Lower leg skin (tissue), 4 donors: ENCODE data around the gene CLEC2D. TPM values are rescaled to one million over a fixed set of nuclear protein-coding genes. Genes with fewer than 3 reads are reported as not detected.

Experiments
- DNase-seq, 2 donors: peaks; one replicate each; pipeline ENCODE4 v3.0.0-alpha.2; 2019; ENCODE audit warnings: low spot score in 2 of 2
- H3K4me3 ChIP-seq: fragments of 200-600 bp; sonication (generic); 2 replicates; pipeline ENCODE4 v1.5.1; 2017; ENCODE audit warnings: mild to moderate bottlenecking, low read depth; ENCODE audit not compliant: poor library complexity, severe bottlenecking
- POLR2A ChIP-seq, 2 donors: fragments of 450-650 bp; IDR thresholded peaks; one replicate each; pipeline ENCODE4 v1.6.1; 2016 to 2017; ENCODE audit warnings: antibody characterized with exemption in 2 of 2, mild to moderate bottlenecking in 1 of 2, moderate library complexity in 1 of 2
- WGBS, 2 donors: methylation state at CpG; one replicate each; pipeline ENCODE4 v1.1.5; 2018; 5-methylcytosine and 5-hydroxymethylcytosine counted together
- intact Hi-C: fragments of 100-400 bp; cut with DNase I; formaldehyde crosslinking; loops from one replicate; pipeline ENCODE4 v1.15.0; 2023; ENCODE audit warnings: low total_unique reads
- total RNA-seq, 4 donors: library from RNA; depleted of rRNA; stranded (reverse); fragments of >200 nt; gene quantifications; one replicate each; pipeline ENCODE4 v1.1.0, GENCODE V29; 2016
- TF ChIP-seq, protein P1 (sequence below), 3 donors: fragments of 450-650 bp; IDR thresholded peaks; one replicate each; pipeline ENCODE4 v1.5.1; 2016; ENCODE audit warnings: antibody characterized with exemption in 3 of 3, mild to moderate bottlenecking in 3 of 3, moderate library complexity in 2 of 3

Gene CLEC2D
- total RNA-seq, 4 donors from 2014 or later, result 1.6 to 7.8 (median 2.5) TPM

DNA sequence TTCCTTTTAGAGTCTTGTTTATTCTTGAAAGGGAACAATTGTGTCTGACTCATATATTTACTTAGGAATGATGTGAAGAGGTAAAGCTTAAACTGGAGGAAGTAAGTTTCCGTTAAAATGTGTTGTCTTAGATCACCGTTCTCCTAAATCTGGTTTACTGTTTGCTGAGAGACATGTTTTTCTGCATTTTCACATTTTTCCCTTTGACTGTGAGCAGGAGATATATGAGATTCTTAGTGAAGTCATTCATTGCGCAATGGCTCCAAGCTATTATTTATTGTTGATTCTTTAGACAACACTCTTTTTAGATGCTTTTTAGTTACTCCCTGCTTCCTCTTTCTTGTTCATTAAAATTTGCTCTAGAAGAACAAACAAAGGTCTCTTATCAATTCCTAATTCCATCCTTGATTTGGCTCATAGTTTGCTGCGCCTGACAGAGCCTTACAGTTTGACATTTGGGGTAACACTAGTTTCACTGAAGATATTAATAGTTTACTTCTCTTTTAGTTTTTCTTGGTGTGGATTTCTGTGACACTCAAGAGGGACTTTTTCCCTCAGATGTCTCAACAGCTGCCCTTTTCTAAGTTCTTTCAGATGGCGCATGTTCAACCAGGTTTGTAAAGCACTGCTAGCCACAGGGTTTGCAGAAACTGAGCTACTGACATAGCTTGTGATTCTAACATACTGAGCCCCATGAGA, 52.0 kb downstream of the CLEC2D start:
- no peak for DNase-seq
- intact Hi-C loops, result no loop called here
- TF ChIP-seq, protein P1, sequence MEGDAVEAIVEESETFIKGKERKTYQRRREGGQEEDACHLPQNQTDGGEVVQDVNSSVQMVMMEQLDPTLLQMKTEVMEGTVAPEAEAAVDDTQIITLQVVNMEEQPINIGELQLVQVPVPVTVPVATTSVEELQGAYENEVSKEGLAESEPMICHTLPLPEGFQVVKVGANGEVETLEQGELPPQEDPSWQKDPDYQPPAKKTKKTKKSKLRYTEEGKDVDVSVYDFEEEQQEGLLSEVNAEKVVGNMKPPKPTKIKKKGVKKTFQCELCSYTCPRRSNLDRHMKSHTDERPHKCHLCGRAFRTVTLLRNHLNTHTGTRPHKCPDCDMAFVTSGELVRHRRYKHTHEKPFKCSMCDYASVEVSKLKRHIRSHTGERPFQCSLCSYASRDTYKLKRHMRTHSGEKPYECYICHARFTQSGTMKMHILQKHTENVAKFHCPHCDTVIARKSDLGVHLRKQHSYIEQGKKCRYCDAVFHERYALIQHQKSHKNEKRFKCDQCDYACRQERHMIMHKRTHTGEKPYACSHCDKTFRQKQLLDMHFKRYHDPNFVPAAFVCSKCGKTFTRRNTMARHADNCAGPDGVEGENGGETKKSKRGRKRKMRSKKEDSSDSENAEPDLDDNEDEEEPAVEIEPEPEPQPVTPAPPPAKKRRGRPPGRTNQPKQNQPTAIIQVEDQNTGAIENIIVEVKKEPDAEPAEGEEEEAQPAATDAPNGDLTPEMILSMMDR (IDR thresholded peaks at IDR 0.05), result no peak
- TF ChIP-seq POLR2A (IDR thresholded peaks at IDR 0.05), result no peak
- H3K4me3 ChIP-seq, result no peak overlapping the region
- 68 to 69% methylated on average over 5 of the region's 5 CpGs for WGBS, 2 donors

DNA sequence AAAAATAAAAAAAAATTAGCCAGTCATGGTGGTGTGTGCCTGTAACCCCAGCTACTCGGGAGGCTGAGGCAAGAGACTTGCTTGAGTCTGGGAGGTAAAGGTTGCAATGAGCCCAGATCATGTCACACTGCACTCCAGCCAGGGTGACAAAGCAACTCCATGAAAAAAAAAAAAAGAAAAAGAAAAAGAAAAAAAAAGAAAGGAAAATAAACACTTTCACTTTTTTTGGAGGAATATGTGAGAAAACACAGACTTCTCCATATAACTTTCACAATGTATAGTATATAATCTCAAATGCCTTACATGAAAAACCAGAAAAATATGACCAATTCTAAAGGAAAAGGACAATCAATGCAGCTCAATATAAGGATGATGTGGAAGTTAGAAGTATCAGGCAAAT, 54.5 kb downstream of the CLEC2D start:
- TF ChIP-seq, protein P1 (IDR thresholded peaks at IDR 0.05), result no peak
- no peak for TF ChIP-seq POLR2A (IDR thresholded peaks at IDR 0.05)
- H3K4me3 ChIP-seq, result no peak overlapping the region
- intact Hi-C loops, result no loop called here
- DNase-seq, result no peak
- WGBS, 2 donors, result 93 to 100% methylated on average over 1 of the region's 1 CpG

DNA sequence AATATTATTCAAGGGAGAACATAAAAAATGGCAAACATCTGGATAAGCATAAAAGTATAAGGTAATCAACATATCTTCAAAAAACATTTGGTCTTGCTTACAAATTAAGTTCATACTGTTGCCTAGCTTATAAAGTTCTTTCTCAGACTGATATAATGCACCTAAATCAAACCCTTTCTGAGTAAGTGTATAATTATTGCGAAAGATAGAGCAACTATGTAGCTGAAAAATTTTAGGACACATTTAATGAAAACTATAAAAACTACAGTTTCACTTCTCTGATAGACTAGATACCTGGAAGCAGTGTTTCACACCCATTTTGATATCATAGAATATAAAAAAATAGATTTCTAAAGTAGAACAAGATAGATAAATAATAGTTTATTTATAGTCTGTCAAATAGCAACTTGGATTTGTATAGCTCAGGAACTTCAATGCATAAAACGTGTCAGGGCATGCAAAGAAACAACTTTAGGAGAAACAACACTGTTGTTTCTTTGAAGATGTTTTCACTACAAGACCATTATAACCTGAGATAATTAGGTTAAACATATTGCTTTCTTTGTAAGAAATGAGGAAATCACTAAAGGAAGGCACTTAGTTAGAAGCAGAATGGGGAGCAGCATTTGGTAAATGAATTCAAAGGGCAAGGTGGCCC, 55.8 kb downstream of the CLEC2D start:
- TF ChIP-seq, protein P1 (IDR thresholded peaks at IDR 0.05), result no peak
- no peak for TF ChIP-seq POLR2A (IDR thresholded peaks at IDR 0.05)
- no peak for DNase-seq
- 43 to 69% methylated on average over 2 of the region's 2 CpGs for WGBS, 2 donors
- intact Hi-C loops, result no loop called here
- no peak overlapping the region for H3K4me3 ChIP-seq

DNA sequence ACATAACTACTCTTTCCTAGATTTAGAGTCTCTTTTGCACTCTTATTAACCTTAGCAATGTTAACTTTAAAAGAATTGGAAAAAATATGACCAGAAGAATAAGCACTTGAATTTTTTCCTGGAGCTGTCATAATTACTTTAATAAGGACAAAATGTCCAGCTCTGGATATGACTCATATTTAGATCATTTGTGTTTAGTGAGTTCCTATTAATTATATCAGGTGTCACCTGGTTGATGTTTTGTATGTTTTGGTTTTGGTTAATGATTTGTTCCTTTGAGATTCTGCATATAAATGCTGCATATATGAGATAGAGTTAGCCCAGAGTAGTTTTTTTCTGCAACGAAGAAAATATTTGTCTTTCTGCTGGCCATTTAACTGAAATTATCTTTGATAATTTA, 58.3 kb downstream of the CLEC2D start:
- no peak overlapping the region for H3K4me3 ChIP-seq
- 76 to 84% methylated on average over 1 of the region's 1 CpG for WGBS, 2 donors
- TF ChIP-seq, protein P1 (IDR thresholded peaks at IDR 0.05), result no peak
- no peak for TF ChIP-seq POLR2A (IDR thresholded peaks at IDR 0.05)
- DNase-seq, result no peak
- intact Hi-C loops, result no loop called here

DNA sequence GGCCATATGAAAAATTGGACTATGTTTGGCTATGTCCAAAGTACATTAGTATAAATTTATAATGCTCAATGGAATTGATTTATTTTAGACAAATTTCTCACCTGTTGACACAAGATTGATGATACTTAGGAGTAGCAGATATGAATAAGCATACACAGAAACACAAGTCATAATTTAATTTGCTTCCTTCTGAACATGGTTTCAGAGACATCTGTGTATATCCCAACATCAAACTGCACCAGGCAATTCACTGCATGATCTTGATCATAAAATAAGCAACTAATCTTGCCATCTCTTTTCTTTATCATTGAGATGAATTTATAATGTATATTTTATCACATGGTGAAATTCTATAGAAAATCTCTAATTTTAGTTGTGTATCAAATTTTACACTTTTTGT, 59.6 kb downstream of the CLEC2D start:
- no peak overlapping the region for H3K4me3 ChIP-seq
- no peak for TF ChIP-seq POLR2A (IDR thresholded peaks at IDR 0.05)
- TF ChIP-seq, protein P1 (IDR thresholded peaks at IDR 0.05), result no peak
- no peak for DNase-seq
- intact Hi-C loops, result no loop called here
